GM20000 (cell line): ENCODE measurements around the gene GRK6.

Source experiments
- DNase-seq: peaks from one replicate; pipeline ENCODE4 v3.0.0; 2012; ENCODE audit warnings: low spot score
- TF ChIP-seq, protein P1 (sequence below): IDR thresholded peaks from 2 replicates; pipeline ENCODE4 v1.5.1; 2012; ENCODE audit warnings: mild to moderate bottlenecking, control low read depth; ENCODE audit errors: extremely low read depth, missing control alignments

The GRK6 gene

DNA sequence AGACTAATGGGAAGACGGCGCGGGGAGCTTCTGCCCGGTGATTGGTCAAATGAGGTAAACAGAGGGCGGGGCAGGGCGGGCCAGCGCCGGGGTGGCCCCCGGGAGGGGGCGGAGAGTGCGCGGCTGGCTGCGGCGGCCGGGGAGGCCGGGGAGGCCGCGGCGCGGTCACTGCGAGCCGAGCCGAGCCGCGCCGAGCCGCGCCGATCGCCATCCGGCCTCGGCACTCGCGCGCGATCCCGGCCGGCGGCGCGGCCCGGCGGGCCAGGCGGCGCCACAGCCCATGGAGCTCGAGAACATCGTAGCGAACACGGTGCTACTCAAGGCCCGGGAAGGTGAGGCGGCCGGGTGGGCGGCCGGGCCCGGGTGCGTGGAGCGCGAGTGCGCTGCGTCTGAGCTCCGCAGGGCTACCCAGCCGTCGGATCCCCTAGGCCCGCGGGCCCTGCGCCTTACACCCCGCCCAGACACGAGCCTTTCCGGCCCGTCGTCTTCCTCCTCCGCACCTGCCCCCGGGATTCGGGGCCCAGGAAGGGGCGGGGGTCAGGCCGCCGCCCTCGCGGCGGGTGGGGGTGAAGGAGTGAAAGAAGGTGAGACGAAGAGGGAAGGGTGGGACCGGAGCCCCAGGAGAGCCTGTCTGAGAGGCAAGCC, at the start of gene GRK6:
TSS of gene GRK6 (plus strand) at position 111 of the 645 bp plus-strand sequence. CDS start at position 281, 170 bp downstream.
- TF ChIP-seq, protein P1, sequence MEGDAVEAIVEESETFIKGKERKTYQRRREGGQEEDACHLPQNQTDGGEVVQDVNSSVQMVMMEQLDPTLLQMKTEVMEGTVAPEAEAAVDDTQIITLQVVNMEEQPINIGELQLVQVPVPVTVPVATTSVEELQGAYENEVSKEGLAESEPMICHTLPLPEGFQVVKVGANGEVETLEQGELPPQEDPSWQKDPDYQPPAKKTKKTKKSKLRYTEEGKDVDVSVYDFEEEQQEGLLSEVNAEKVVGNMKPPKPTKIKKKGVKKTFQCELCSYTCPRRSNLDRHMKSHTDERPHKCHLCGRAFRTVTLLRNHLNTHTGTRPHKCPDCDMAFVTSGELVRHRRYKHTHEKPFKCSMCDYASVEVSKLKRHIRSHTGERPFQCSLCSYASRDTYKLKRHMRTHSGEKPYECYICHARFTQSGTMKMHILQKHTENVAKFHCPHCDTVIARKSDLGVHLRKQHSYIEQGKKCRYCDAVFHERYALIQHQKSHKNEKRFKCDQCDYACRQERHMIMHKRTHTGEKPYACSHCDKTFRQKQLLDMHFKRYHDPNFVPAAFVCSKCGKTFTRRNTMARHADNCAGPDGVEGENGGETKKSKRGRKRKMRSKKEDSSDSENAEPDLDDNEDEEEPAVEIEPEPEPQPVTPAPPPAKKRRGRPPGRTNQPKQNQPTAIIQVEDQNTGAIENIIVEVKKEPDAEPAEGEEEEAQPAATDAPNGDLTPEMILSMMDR, result no peak
- peak; percentile 64 for DNase-seq

GRCh38 chr5:177377851-177378776, 48.4 kb upstream of the GRK6 start:
- DNase-seq, result no peak
- TF ChIP-seq, protein P1, result no peak

GRCh38 chr5:177378884-177379883, 47.3 kb upstream of the GRK6 start:
- peak; percentile 63 for DNase-seq

DNA sequence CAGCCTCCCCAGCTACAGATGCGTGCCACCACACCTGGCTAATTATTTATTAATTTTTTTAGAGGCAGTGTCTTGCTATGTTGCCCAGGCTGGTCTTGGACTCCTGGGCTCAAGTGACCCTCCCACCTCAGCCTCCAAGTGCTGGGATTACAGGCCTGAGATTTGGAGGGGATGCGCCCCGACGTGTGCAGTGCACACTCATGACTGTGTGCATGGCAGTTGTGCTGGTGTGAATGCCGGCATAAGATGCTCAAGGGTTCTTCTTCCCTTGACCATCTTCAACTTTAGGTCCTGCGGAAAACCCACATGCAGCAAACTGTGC, 45.7 kb upstream of the GRK6 start:
- TF ChIP-seq, protein P1, result no peak
- no peak for DNase-seq

More at GRCh38 chr5:177378884-177379883, 47.3 kb upstream of the GRK6 start:
- TF ChIP-seq, protein P1, result no peak

DNA sequence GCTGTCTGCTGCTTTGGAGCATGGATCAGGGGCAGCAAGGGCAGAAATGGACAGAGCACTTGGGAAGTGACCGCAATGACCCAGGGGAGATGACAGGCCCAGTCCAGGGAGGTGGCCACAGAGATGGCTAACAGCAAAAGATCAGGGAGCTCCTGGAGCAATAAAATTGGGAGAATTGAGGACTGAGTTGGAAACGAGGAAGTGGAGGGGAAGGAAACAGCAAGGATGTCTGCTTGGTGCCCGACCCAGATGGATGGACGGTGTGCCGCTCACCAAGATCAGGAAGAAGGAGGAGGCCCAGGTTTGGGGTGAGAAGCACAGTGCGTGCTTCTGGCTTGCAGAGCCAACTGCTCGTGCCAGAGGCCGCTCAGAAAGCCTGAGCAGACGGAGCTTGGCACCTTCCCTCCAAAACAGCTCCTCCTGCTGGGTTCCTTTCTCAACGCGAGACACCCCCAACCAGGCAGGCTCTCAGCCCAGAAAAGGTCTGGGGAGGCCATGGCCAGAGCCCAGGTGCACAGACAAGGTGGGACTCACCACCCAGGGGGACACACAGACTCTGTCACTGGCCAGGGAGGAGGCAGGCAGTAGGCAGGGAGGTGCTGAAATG, 44.0 kb upstream of the GRK6 start:
- no peak for DNase-seq
- TF ChIP-seq, protein P1, result peak; percentile 6

DNA sequence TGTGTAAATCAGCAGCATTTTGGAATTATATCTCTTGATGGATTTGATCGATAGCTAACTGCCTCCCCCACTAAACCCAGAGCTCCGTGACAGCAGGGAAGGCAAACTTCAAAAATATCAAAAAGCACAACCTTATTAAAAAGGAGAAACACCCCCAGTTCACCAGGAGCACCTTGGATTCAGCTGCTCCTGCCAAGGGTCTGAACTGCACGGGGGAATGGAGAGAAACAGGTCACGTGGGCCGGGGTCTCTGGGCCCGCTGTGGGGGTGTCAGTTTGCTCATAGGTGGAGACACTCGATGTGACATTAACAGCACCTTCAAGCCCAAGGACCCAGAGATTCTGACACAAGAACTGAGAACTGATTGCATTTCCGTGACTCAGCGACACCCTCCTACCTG, 43.3 kb upstream of the GRK6 start:
- no peak for DNase-seq
- TF ChIP-seq, protein P1, result no peak
